Esophagus (tissue), 2 donors: Measurements from ENCODE around the gene SUN5. TPM values are rescaled to one million over a fixed set of nuclear protein-coding genes. Genes with fewer than 3 reads are reported as not detected.
"Not testable (repeated sequence)": the region's sequence is repeated elsewhere in the genome, so short reads cannot be mapped to it uniquely, and the experiment has no call there.

ENCODE experiments used
- H3K27ac ChIP-seq, 2 donors: one replicate each; pipeline ENCODE4 v1.5.1; 2013; ENCODE audit warnings: low read depth in 2 of 2, mild to moderate bottlenecking in 2 of 2, inconsistent platforms in 1 of 2, low read length in 1 of 2, moderate library complexity in 1 of 2
- H3K27me3 ChIP-seq, 2 donors: one replicate each; pipeline ENCODE4 v1.6.1; 2013; ENCODE audit warnings: low read length in 2 of 2, control low read depth in 1 of 2, mild to moderate bottlenecking in 1 of 2; ENCODE audit not compliant: insufficient read depth in 2 of 2, control insufficient read depth in 1 of 2
- H3K36me3 ChIP-seq, 2 donors: one replicate each; pipeline ENCODE4 v1.6.1; 2013; ENCODE audit warnings: low read length in 1 of 2; ENCODE audit not compliant: control insufficient read depth in 2 of 2, insufficient read depth in 2 of 2
- H3K4me1 ChIP-seq, 2 donors: one replicate each; pipeline ENCODE4 v1.6.1; 2013; ENCODE audit warnings: low read length in 1 of 2; ENCODE audit not compliant: control insufficient read depth in 2 of 2, insufficient read depth in 2 of 2
- H3K4me3 ChIP-seq, 2 donors: one replicate each; pipeline ENCODE4 v1.5.1; 2013; ENCODE audit warnings: low read length in 2 of 2, mild to moderate bottlenecking in 2 of 2, low read depth in 1 of 2, moderate library complexity in 1 of 2
- H3K9me3 ChIP-seq, 2 donors: one replicate each; pipeline ENCODE4 v1.6.1; 2013; ENCODE audit warnings: mild to moderate bottlenecking in 2 of 2, low read depth in 1 of 2, low read length in 1 of 2, moderate library complexity in 1 of 2; ENCODE audit not compliant: control insufficient read depth in 2 of 2, insufficient read depth in 1 of 2
- WGBS, 2 donors: extraction: QIAGEN DNeasy Blood & Tissue Kit; methylation state at CpG; one replicate each; pipeline ENCODE4 v1.1.7; 2013; 5-methylcytosine and 5-hydroxymethylcytosine counted together
- polyA plus RNA-seq, 2 donors: library from polyadenylated mRNA; stranded (reverse); fragments of 200-250 nt; gene quantifications; one replicate each; pipeline ENCODE4 v1.2.3, GENCODE V29; 2013
- donor health status: healthy with polysubstance abuse.
- donor health status: Bipolar disorder and iron deficiency.

Gene SUN5
- polyA plus RNA-seq, 2 donors, result not detected

- Histone ChIP-seq H3K9me3 (peaks cover 0 to 5% of the 10 kb centered on the region in 2 donors), H3K4me3 (no peak overlapping the region), H3K4me1 (no peaks in the 10 kb centered on the region), H3K27ac (no peak overlapping the region), H3K27me3 (no peaks in the 10 kb centered on the region), H3K36me3 (no peaks in the 10 kb centered on the region)
These were observed 45.7 kb downstream of the SUN5 start for GRCh38 chr20:32958574-32958973.

DNA sequence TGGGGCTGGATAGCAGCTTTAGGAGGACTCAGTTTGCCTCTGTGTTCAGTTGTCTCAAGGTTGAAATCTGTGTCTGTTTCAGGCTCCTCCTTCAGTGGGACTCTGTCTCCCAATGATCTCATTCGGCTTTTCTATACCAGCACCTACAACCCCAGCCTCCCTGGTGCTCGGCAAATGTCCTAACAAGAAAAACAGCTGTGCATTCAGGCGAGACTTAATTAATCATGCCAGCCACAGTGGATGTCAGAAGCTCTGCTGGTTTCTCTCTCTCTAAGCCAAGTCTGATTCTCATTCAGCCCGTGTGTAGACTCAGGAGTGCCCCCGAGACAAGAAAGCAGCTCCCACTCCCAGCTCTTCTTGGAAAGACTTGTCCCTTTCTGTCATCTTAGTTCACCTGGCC, 46.8 kb downstream of the SUN5 start:
- Histone ChIP-seq H3K27ac (no peak overlapping the region), H3K4me3 (no peak overlapping the region), H3K9me3 (peaks cover 0 to 5% of the 10 kb centered on the region in 2 donors), H3K36me3 (no peaks in the 10 kb centered on the region), H3K27me3 (no peaks in the 10 kb centered on the region), H3K4me1 (no peaks in the 10 kb centered on the region)
- 49 to 61% methylated on average over 5 of the region's 5 CpGs for WGBS, 2 donors

DNA sequence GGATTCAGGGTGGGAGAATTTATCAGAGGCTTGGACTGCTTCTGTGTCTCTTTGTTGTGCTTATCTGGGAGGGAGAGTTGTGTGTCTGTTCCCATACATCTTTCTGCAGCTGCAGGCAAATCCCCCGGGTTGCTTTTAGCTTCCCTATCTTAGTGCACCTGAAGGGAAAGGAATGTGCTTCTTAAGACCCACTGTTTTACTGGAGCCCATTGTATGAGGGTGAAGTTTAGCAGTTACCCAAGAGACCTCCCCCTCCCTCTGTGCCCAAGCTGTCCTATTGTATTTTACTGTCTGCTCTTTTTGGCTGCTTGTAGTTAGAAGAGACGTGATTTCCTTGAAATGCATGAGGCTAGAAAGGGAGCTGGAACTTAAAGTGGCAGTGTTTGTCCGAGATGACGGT, 53.7 kb downstream of the SUN5 start:
- not testable (repeated sequence) for H3K4me1 ChIP-seq, H3K9me3 ChIP-seq, H3K4me3 ChIP-seq, H3K27me3 ChIP-seq, H3K27ac ChIP-seq, H3K36me3 ChIP-seq
- WGBS, 2 donors, result 10 to 14% methylated on average over 4 of the region's 4 CpGs

DNA sequence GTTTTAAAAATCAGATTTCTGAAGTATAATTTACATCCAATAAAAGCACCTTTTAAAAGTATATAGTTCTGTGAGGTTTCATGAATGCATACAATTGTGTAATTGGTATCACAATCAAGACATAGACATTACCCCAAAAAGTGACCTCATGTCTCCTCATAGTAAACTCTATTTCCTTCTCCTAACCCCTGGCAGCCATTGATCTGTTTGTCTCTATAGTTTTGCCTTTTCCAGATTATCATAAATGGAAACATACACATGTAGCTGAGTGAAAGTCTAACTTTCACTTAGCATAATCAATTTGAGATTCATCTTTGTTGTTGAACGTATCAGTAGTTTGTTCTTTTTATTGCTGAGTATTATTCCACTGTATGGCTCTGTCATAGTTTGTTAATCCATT, 57.6 kb downstream of the SUN5 start:
- H3K4me1 ChIP-seq, result no peaks in the 10 kb centered on the region
- H3K27ac ChIP-seq, result no peak overlapping the region
- H3K4me3 ChIP-seq, result no peak overlapping the region
- H3K36me3 ChIP-seq, result no peaks in the 10 kb centered on the region
- no peaks in the 10 kb centered on the region for H3K9me3 ChIP-seq
- H3K27me3 ChIP-seq, result no peaks in the 10 kb centered on the region
- WGBS, 2 donors, result 70 to 76% methylated on average over 1 of the region's 1 CpG

GRCh38 chr20:32945710-32946221, 58.5 kb downstream of the SUN5 start:
- Histone ChIP-seq H3K4me3 (no peak overlapping the region), H3K27me3 (no peaks in the 10 kb centered on the region), H3K4me1 (no peaks in the 10 kb centered on the region), H3K27ac (no peak overlapping the region), H3K9me3 (no peaks in the 10 kb centered on the region), H3K36me3 (no peaks in the 10 kb centered on the region)
- 40 to 49% methylated on average over 4 of the region's 4 CpGs for WGBS, 2 donors

DNA sequence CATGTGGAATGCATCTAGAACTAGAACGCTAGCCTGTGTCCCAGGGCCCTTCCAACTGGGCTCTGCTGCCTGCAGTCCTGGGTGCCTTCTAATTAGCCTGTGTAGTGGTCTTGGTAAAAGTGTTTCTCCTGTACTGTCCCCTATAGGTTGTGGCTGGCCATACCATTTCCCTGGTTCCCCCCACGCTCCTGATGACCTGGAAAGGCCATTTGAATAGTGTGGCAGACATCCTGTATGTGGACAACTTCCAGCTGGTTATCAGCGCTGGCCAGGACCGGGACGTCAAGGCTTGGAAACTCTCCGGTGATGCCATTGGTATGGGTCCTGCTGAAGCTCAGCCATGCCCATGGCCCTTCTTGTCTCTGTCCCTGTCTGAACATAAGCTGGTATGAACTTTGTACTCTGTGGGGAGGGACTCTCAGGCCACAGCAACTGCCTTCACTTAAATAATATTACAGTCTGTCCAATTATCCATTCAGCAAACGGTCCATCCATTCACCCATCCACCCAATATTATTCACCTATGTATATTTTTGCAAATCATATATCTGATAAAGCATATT, 60.7 kb downstream of the SUN5 start:
- H3K36me3 ChIP-seq, result no peaks in the 10 kb centered on the region
- no peak overlapping the region for H3K4me3 ChIP-seq
- WGBS, 2 donors, result 82 to 83% methylated on average over 7 of the region's 7 CpGs
- H3K27me3 ChIP-seq, result no peaks in the 10 kb centered on the region
- no peak overlapping the region for H3K27ac ChIP-seq
- no peaks in the 10 kb centered on the region for H3K9me3 ChIP-seq
- no peaks in the 10 kb centered on the region for H3K4me1 ChIP-seq

GRCh38 chr20:32941155-32941885, 62.9 kb downstream of the SUN5 start:
- 70 to 89% methylated on average over 4 of the region's 4 CpGs for WGBS, 2 donors
- Histone ChIP-seq H3K36me3 (no peaks in the 10 kb centered on the region), H3K4me3 (no peak overlapping the region), H3K4me1 (no peaks in the 10 kb centered on the region), H3K9me3 (no peaks in the 10 kb centered on the region), H3K27me3 (no peaks in the 10 kb centered on the region), H3K27ac (no peak overlapping the region)

- Histone ChIP-seq H3K36me3 (no peaks in the 10 kb centered on the region), H3K4me1 (no peaks in the 10 kb centered on the region), H3K9me3 (no peaks in the 10 kb centered on the region), H3K27ac (no peak overlapping the region), H3K27me3 (no peaks in the 10 kb centered on the region), H3K4me3 (no peak overlapping the region)
- 58 to 66% methylated on average over 4 of the region's 4 CpGs for WGBS, 2 donors
These were observed 69.7 kb downstream of the SUN5 start for GRCh38 chr20:32934580-32934979.
